Activated CD4-positive, alpha-beta T cell treated with anti-CD3 and anti-CD28 coated beads for 24 hours (primary cell): Measurements from ENCODE around the gene OPHN1.

Experiments used
- DNase-seq, 2 donors: peaks; one replicate each; pipeline ENCODE4 v3.0.0-alpha.2; 2020; ENCODE audit warnings: low read depth in 2 of 2

OPHN1 gene

GRCh38 chrX:68433155-68433980 is at the start of gene OPHN1:
Gene OPHN1 (minus strand): TSS chrX:68433495. CDS start chrX:68433020, 475 bp downstream.
- peak in 1 of 2 donors; percentile 4 for DNase-seq

- no peak for DNase-seq
Observed at GRCh38 chrX:68480969-68481368, 47.7 kb upstream of the OPHN1 start.

GRCh38 chrX:68464796-68465195 is 31.5 kb upstream of the OPHN1 start:
- DNase-seq, result no peak

- DNase-seq, result no peak
Observed at GRCh38 chrX:68463880-68464279, 30.6 kb upstream of the OPHN1 start.

GRCh38 chrX:68462653-68463052 is 29.4 kb upstream of the OPHN1 start:
- DNase-seq, result peak in 1 of 2 donors; percentile 3

GRCh38 chrX:68462197-68462596 is 28.9 kb upstream of the OPHN1 start:
- DNase-seq, result no peak

- no peak for DNase-seq
Observed at GRCh38 chrX:68461576-68461975, 28.3 kb upstream of the OPHN1 start.

- no peak for DNase-seq
Observed at GRCh38 chrX:68461093-68461492, 27.8 kb upstream of the OPHN1 start.

- DNase-seq, result no peak
Observed at GRCh38 chrX:68455151-68455510, 21.8 kb upstream of the OPHN1 start.

GRCh38 chrX:68454476-68455150 is 21.3 kb upstream of the OPHN1 start:
- no peak for DNase-seq

GRCh38 chrX:68451720-68452119 is 18.4 kb upstream of the OPHN1 start:
- no peak for DNase-seq

GRCh38 chrX:68443155-68443868 is 10.0 kb upstream of the OPHN1 start:
- DNase-seq, result no peak

GRCh38 chrX:68440940-68441339 is 7.6 kb upstream of the OPHN1 start:
- DNase-seq, result no peak

- DNase-seq, result no peak
Observed at GRCh38 chrX:68440442-68440841, 7.1 kb upstream of the OPHN1 start.

- no peak for DNase-seq
Observed at GRCh38 chrX:68439341-68439740, 6.0 kb upstream of the OPHN1 start.

- no peak for DNase-seq
Observed at GRCh38 chrX:68438575-68438974, 5.3 kb upstream of the OPHN1 start.

GRCh38 chrX:68433981-68434299 is 645 bp upstream of the OPHN1 start:
- DNase-seq, result no peak

- DNase-seq, result no peak
Observed at GRCh38 chrX:68432648-68433047, 647 bp downstream of the OPHN1 start.

GRCh38 chrX:68431836-68432235 is 1.5 kb downstream of the OPHN1 start:
- DNase-seq, result no peak

- no peak for DNase-seq
Observed at GRCh38 chrX:68429216-68429615, 4.1 kb downstream of the OPHN1 start.

- DNase-seq, result no peak
Observed at GRCh38 chrX:68428431-68428830, 4.9 kb downstream of the OPHN1 start.

- no peak for DNase-seq
Observed at GRCh38 chrX:68424719-68425118, 8.6 kb downstream of the OPHN1 start.

- DNase-seq, result no peak
Observed at GRCh38 chrX:68422478-68422877, 10.8 kb downstream of the OPHN1 start.
